H9 (cell line): ENCODE data around the gene ZFYVE19. TPM values are rescaled to one million over a fixed set of nuclear protein-coding genes. Genes with fewer than 3 reads are reported as not detected.
A peak's percentile ranks its signal among the peaks of the same experiment; 100 is the strongest.

Experiments
- DNase-seq: peaks from one replicate; pipeline ENCODE4 v3.0.0-alpha.2; 2017
- H2AFZ ChIP-seq: one replicate; pipeline ENCODE4 v1.6.1; 2013; ENCODE audit warnings: mild to moderate bottlenecking, low read length, control low read depth, moderate library complexity
- H2AK5ac ChIP-seq: 2 replicates; pipeline ENCODE4 v1.6.1; 2013; ENCODE audit warnings: low read length, control low read depth, mixed read lengths; ENCODE audit not compliant: insufficient read length
- H2BK120ac ChIP-seq: one replicate; pipeline ENCODE4 v1.6.1; 2013; ENCODE audit warnings: low read depth, mild to moderate bottlenecking, low read length, control low read depth, inconsistent platforms; ENCODE audit not compliant: poor library complexity, severe bottlenecking
- H2BK12ac ChIP-seq: 2 replicates; pipeline ENCODE4 v1.6.1; 2013; ENCODE audit warnings: low read length, control low read depth, mixed read lengths, low read depth; ENCODE audit not compliant: insufficient read length
- H2BK15ac ChIP-seq: 2 replicates; pipeline ENCODE4 v1.6.1; 2013; ENCODE audit warnings: low read depth, low read length, control low read depth
- H2BK20ac ChIP-seq: one replicate; pipeline ENCODE4 v1.6.1; 2013; ENCODE audit warnings: low read depth, mild to moderate bottlenecking, low read length, control low read depth, inconsistent platforms; ENCODE audit not compliant: poor library complexity, severe bottlenecking
- H2BK5ac ChIP-seq: 2 replicates; pipeline ENCODE4 v1.6.1; 2013; ENCODE audit warnings: low read length, control low read depth, mixed read lengths; ENCODE audit not compliant: insufficient read length
- H3K14ac ChIP-seq: 2 replicates; pipeline ENCODE4 v1.6.1; 2013; ENCODE audit warnings: low read length, control low read depth; ENCODE audit not compliant: insufficient read depth
- H3K18ac ChIP-seq: 2 replicates; pipeline ENCODE4 v1.6.1; 2013; ENCODE audit warnings: low read depth, mild to moderate bottlenecking, mixed read lengths, low read length, control low read depth; ENCODE audit not compliant: insufficient read length
- H3K23ac ChIP-seq: 2 replicates; pipeline ENCODE4 v1.6.1; 2013; ENCODE audit warnings: low read length, control low read depth, mixed read lengths, low read depth; ENCODE audit not compliant: insufficient read length
- H3K23me2 ChIP-seq: 2 replicates; pipeline ENCODE4 v1.6.1; 2013; ENCODE audit warnings: low read depth, mild to moderate bottlenecking, mixed read lengths, low read length, control low read depth; ENCODE audit not compliant: insufficient read length, poor library complexity, severe bottlenecking
- H3K27ac ChIP-seq: 2 replicates; pipeline ENCODE4 v1.5.1; 2013; ENCODE audit warnings: low read length, control low read depth, mixed read lengths, low read depth; ENCODE audit not compliant: insufficient read length
- H3K27me3 ChIP-seq: 2 replicates; pipeline ENCODE4 v1.6.1; 2013; ENCODE audit warnings: low read length, control low read depth, inconsistent platforms; ENCODE audit not compliant: insufficient read depth
- H3K4ac ChIP-seq: 2 replicates; pipeline ENCODE4 v1.6.1; 2013; ENCODE audit warnings: low read depth, mild to moderate bottlenecking, control low read depth, inconsistent platforms, low read length, moderate library complexity
- H3K4me1 ChIP-seq: 2 replicates; pipeline ENCODE4 v1.6.1; 2013; ENCODE audit warnings: low read length, control low read depth, inconsistent platforms; ENCODE audit not compliant: insufficient read depth
- H3K4me2 ChIP-seq: 2 replicates; pipeline ENCODE4 v1.6.1; 2013; ENCODE audit warnings: low read length, control low read depth, mixed read lengths; ENCODE audit not compliant: insufficient read length, insufficient read depth
- H3K56ac ChIP-seq: 2 replicates; pipeline ENCODE4 v1.6.1; 2013; ENCODE audit warnings: low read depth, mild to moderate bottlenecking, mixed read lengths, low read length, control low read depth; ENCODE audit not compliant: insufficient read length
- H3K79me1 ChIP-seq: 2 replicates; pipeline ENCODE4 v1.6.1; 2013; ENCODE audit warnings: low read depth, mild to moderate bottlenecking, moderate library complexity, low read length, control low read depth, inconsistent platforms; ENCODE audit not compliant: insufficient read depth, poor library complexity, severe bottlenecking
- H3K79me2 ChIP-seq: 2 replicates; pipeline ENCODE4 v1.6.1; 2013; ENCODE audit warnings: low read length, control low read depth, inconsistent platforms; ENCODE audit not compliant: insufficient read depth
- H3K9ac ChIP-seq: 2 replicates; pipeline ENCODE4 v1.6.1; 2013; ENCODE audit warnings: low read length, control low read depth, mixed read lengths; ENCODE audit not compliant: insufficient read length; ENCODE audit errors: extremely low read depth
- H3K9me3 ChIP-seq: one replicate; pipeline ENCODE4 v1.6.1; 2013; ENCODE audit warnings: low read depth, low read length, inconsistent platforms; ENCODE audit not compliant: control insufficient read depth
- H3T11ph ChIP-seq: one replicate; pipeline ENCODE4 v1.6.1; 2013; ENCODE audit warnings: mild to moderate bottlenecking, low read length, control low read depth, inconsistent platforms
- H4K20me1 ChIP-seq: one replicate; pipeline ENCODE4 v1.6.1; 2013; ENCODE audit not compliant: control insufficient read depth, insufficient read length, insufficient read depth
- H4K5ac ChIP-seq: 2 replicates; pipeline ENCODE4 v1.6.1; 2013; ENCODE audit warnings: low read depth, mild to moderate bottlenecking, mixed read lengths, low read length, control low read depth; ENCODE audit not compliant: insufficient read length
- H4K8ac ChIP-seq: replicated peaks from 2 replicates; pipeline ENCODE4 v1.6.1; 2013; ENCODE audit warnings: low read length, control low read depth, mixed read lengths, low read depth; ENCODE audit not compliant: insufficient read length
- H4K91ac ChIP-seq: 2 replicates; pipeline ENCODE4 v1.6.1; 2013; ENCODE audit warnings: low read depth, mild to moderate bottlenecking, moderate library complexity, mixed read lengths, low read length, control low read depth; ENCODE audit not compliant: insufficient read length
- H3K27ac Mint-ChIP-seq, 3 experiments: 2 replicates in 2 of 3; 3 replicates in 1 of 3; pipeline ENCODE4 v1.8.0; 2020 to 2021; ENCODE audit warnings: mixed read lengths in 3 of 3, mild to moderate bottlenecking in 1 of 3, moderate library complexity in 1 of 3
- H3K27me3 Mint-ChIP-seq: 2 replicates; pipeline ENCODE4 v1.8.0; 2021; ENCODE audit warnings: low read depth, mild to moderate bottlenecking, moderate library complexity, mixed read lengths
- H3K36me3 Mint-ChIP-seq, 3 experiments: 2 replicates in 2 of 3; 3 replicates in 1 of 3; pipeline ENCODE4 v1.8.0; 2020 to 2021; ENCODE audit warnings: low read depth in 3 of 3, mixed read lengths in 3 of 3; ENCODE audit not compliant: insufficient read depth in 1 of 3
- H3K4me1 Mint-ChIP-seq, 2 experiments: 2 replicates each; pipeline ENCODE4 v1.8.0; 2020; ENCODE audit warnings: mixed read lengths in 2 of 2
- H3K4me3 Mint-ChIP-seq, 2 experiments: 2 replicates in 1 of 2; 3 replicates in 1 of 2; pipeline ENCODE4 v1.8.0; 2020 to 2021; ENCODE audit warnings: mild to moderate bottlenecking in 2 of 2, mixed read lengths in 2 of 2, moderate library complexity in 1 of 2
- H3K9me3 Mint-ChIP-seq, 2 experiments: 2 replicates in 1 of 2; 3 replicates in 1 of 2; pipeline ENCODE4 v1.8.0; 2020; ENCODE audit warnings: mild to moderate bottlenecking in 2 of 2, mixed read lengths in 2 of 2, moderate library complexity in 1 of 2
- CTCF ChIP-seq: fragments of 200-600 bp; sonication (generic); conservative IDR thresholded peaks from 3 replicates; pipeline ENCODE4 v1.8.0; 2021; ENCODE audit warnings: antibody characterized with exemption, mild to moderate bottlenecking
- WGBS: extraction: QIAGEN DNeasy Blood & Tissue Kit; methylation state at CpG from one replicate; pipeline ENCODE4 v1.1.7; 2013; ENCODE audit warnings: missing lambda C conversion rate, low lambda C conversion rate, mixed read lengths; ENCODE audit not compliant: insufficient read length; ENCODE audit errors: extremely low coverage; 5-methylcytosine and 5-hydroxymethylcytosine counted together
- total RNA-seq: library from RNA; stranded (reverse); gene quantifications from 2 replicates; pipeline ENCODE4 v1.2.1, GENCODE V29; 2021

ZFYVE19 gene
- total RNA-seq, 1 experiment from 2014 or later, result 11.3 TPM

GRCh38 chr15:40796512-40796911 is 10.4 kb upstream of the ZFYVE19 start:
- no peak overlapping the region for H2AFZ ChIP-seq
- no peak for DNase-seq
- TF ChIP-seq CTCF, result no peak
- no peak overlapping the region for H3K4me2 ChIP-seq
- no peak overlapping the region for H2BK120ac ChIP-seq
- no peak overlapping the region for H3K27ac ChIP-seq
- Mint-ChIP-seq H3K9me3 (no peaks in the 10 kb centered on the region), H3K4me1 (peaks cover 32 to 38% of the 10 kb centered on the region in 2 experiments), H3K36me3 (peaks cover 13 to 21% (median 14%) of the 10 kb centered on the region in 3 experiments; a peak in 5 of 7 replicates), H3K4me3 (no peak overlapping the region), H3K27me3 (no peaks in the 10 kb centered on the region), H3K27ac (peak overlapping the region in 2 of 3 experiments; percentile 37 to 89; a peak in 3 of 7 replicates)
- H3K23ac ChIP-seq, result no peak overlapping the region
- H3K79me1 ChIP-seq, result no peaks in the 10 kb centered on the region
- no peak overlapping the region for H3K9ac ChIP-seq
- no CpG with 5 or more reads among the region's 5 CpGs for WGBS
- no peak overlapping the region for H2BK15ac ChIP-seq
- no peak overlapping the region for H3T11ph ChIP-seq
- no peak overlapping the region for H2BK20ac ChIP-seq
- no peak overlapping the region for H3K18ac ChIP-seq
- H3K56ac ChIP-seq, result no peak overlapping the region
- peaks cover 12% of the 10 kb centered on the region; the same call in 1 of the 2 replicates for H3K4me1 ChIP-seq
- H3K4ac ChIP-seq, result no peak overlapping the region
- H3K14ac ChIP-seq, result no peak overlapping the region
- H3K23me2 ChIP-seq, result no peaks in the 10 kb centered on the region
- H3K9me3 ChIP-seq, result no peaks in the 10 kb centered on the region
- H4K5ac ChIP-seq, result no peak overlapping the region
- no peak overlapping the region for H2AK5ac ChIP-seq
- no peak overlapping the region for H2BK12ac ChIP-seq
- H4K20me1 ChIP-seq, result no peaks in the 10 kb centered on the region
- H3K79me2 ChIP-seq, result no peaks in the 10 kb centered on the region
- H4K91ac ChIP-seq, result no peak overlapping the region
- no peaks in the 10 kb centered on the region for H3K27me3 ChIP-seq
- no peak overlapping the region for H2BK5ac ChIP-seq
- no peak overlapping the region for H4K8ac ChIP-seq
